Midbrain (tissue), 1 donor: ENCODE results near the gene C14orf39.
"Not testable (repeated sequence)": the region's sequence is repeated elsewhere in the genome, so short reads cannot be mapped to it uniquely, and the experiment has no call there.

ENCODE experiments used
- DNase-seq: peaks from one replicate; lab custom pipeline; 2025; lab: John Stamatoyannopoulos, UW

C14orf39 gene

DNA sequence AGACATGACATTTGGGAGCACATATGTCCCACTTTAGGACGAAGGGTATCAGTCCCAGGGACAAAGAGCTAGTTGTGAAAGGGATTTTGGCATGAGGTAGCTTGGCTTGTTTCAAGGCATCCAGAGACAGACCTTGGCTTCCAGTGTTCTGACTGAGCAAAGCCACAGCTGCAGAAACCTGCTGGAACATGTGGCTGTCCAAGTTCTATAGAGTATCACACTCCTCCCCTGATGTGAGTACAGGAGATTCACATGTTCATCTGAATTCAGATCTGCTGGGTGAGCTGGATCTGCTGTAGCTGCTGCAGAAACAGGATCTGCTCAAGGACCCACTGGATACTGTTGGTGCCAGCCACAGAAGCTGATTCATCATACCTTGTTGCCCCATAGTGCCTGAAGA, 10.1 kb upstream of the C14orf39 start:
- DNase-seq = no peak

DNA sequence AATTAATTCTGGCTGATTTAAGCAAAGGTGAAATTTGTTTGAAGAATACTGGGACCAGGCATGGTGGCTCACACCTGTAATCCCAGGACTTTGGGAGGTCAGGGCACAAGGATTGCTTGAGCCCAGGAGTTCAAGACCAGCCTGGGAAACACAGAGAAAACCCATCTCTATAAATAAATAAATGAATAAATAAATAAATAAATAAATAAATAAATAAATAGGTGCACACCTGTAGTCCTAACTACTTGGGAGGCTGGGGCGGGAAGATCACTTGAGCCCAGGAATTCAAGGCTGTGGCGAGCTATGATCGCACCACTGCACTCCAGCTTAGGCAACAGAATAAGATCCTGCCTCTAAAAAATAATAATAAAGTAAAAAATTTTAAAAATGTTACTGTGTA, 4.4 kb upstream of the C14orf39 start:
- no peak for DNase-seq

DNA sequence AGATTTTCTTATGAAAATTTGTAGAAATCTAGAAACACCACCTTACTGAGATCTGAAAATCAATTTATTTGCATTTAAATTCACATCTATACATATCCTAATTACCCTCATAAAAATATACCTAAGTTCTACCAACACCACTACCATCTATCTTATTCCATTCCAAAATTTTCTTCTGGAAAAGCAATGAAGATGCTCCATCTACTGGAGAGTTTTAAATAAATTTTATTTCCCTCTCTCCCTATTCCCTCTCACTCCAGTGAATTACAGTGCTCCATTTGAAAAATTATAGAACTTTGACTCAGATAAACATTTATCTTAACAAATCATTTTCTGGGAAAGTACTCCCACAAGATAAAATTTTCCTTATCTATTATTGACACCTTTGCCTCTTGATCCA, 2.3 kb upstream of the C14orf39 start:
- DNase-seq = no peak

DNA sequence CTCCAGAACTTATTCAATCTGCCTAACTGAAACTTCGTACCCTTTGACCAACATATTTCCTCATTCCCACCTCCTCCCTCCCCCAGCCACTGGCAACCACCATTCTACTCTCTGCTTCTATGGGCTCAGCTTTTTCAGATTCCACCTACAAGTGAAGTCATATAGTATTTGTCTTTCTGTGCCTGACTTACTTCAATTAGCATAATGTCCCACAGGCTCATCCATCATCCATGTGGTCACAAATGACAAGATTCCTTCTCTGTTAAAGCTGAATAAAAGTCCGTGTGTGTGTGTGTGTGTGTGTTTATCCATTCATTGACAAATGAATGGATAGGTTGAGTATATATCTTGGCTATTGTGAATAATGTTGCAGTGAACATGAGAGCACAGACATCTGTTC, 1.3 kb upstream of the C14orf39 start:
- no peak for DNase-seq

DNA sequence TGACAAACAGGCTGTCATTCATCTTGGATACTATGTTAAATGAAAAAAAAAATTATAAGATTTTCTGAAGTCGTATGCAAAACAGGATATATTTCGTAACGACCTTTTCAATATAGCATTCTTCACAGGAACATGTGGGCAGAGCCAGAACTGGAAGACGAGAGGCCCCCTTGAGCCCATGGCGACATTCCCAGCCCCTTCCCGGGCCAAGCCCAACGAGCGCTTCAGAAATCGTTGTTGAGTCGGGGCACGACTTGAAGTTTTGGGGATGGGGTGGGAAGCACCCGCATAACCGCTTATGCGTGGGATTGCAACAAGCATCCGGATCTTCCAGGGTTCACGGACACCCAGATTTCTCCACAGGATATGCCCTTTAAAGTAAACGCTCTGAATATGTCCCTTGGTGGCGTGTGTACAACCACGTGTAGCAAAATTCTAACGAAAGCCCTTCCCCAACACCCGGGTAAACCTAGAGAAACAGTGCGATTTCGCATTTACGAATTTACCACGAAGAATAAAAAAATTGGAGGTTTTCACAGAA, 736 bp downstream of the C14orf39 start:
- no peak for DNase-seq

DNA sequence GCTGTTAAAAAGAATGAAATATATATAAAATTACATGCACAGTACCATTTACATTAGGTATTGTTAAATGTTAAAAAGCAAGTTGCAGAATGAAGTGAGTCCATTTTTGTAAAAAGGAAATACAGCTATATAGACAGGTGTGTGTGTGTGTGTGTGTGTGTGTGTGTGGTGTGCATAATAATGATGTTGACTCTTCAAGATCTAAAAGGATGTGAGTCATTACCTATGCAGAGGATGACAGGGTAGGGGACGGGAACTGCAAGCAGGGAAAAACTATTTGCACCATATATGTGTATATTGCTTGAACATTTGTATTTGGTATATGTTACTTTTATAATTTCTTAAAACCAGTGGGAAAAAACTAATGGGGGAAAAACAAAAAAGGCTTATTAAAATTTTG, 3.1 kb downstream of the C14orf39 start:
- DNase-seq = no peak

DNA sequence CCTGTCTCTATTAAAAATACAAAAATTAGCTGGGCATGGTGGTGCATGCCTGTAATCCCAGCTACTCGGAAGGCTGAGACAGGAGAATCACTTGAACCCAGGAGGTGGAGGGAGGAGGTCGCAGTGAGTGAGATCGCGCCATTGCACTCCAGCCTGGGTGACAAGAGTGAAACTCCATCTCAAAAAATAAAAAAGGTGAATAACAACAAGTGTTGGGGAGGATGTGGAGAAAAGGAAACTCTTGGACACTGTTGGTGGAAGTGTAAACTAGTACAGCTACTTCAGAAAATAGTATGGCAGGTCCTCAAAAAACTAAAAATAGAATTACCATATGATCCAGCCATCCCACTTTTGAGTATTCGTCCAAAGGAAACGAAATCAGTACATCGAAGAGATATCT, 5.6 kb downstream of the C14orf39 start:
- not testable (repeated sequence) for DNase-seq

DNA sequence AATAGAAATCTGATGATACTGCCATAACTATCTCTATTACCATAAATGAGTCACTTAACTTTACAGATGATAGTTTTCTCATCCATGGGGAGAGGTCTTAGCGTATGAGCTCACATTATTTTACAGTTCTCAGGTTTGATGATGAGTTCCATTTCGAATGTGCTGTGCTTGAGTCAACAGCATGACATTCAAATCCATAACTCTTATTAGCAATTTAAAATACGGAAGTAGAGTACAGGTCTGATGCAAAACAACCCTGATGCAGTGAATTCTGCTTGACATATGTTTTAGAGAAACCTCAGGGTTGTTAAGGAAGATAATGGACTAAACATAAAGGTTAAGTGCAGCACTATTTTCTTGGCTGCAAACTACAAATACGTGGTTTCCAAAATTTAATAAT, 30.0 kb downstream of the C14orf39 start:
- no peak for DNase-seq

DNA sequence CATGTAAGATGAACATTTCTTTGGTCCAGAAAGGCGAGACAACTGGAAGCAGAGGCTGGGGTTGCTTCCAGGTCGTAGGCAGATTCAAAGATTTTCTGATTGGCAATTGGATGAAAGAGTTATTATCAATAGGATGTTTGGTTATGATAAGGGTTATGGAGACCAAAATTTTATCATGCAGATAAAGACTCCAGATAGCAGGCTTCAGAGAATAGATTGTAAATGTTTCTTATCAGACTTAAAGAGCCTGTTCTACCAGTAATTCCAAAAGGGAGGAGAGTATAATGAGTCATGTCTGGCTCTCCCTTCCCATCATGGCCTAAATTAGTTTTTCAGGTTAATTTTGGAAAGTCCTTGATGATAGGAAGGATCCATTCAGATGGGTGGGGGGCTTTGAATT, 55.6 kb downstream of the C14orf39 start:
- DNase-seq = no peak

DNA sequence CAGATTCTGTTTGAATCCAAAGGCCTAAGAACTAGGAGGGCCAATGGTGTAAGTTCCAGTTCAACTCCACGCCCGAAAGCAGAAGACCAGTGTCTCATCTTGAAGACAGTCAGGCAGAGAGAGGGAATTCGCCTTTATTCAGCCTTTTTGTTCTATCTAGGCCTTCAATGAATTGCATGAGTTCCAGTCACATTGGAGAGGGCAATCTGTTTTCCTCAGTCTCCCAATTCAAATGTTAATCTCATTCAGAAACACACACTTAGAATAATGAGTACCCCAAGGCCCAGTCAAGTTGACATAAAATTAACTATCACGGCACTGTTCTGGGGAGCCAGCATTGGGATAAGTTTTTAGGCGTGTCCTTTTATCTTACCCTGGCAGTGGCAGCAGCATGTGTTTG, 65.8 kb downstream of the C14orf39 start:
- no peak for DNase-seq

DNA sequence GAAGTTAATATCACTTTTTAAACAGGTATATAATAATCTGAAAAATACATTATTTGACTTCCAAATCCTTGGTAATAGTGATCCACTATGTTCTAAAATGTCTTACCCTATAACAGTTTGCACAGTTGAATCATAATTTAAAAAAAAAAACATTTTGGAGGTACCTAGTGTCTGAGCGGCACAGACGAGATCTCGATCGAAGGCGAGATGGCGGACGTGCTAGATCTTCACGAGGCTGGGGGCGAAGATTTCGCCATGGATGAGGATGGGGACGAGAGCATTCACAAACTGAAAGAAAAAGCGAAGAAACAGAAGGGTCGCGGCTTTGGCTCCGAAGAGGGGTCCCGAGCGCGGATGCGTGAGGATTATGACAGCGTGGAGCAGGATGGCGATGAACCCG, 88.3 kb downstream of the C14orf39 start:
- DNase-seq = not testable (repeated sequence)

DNA sequence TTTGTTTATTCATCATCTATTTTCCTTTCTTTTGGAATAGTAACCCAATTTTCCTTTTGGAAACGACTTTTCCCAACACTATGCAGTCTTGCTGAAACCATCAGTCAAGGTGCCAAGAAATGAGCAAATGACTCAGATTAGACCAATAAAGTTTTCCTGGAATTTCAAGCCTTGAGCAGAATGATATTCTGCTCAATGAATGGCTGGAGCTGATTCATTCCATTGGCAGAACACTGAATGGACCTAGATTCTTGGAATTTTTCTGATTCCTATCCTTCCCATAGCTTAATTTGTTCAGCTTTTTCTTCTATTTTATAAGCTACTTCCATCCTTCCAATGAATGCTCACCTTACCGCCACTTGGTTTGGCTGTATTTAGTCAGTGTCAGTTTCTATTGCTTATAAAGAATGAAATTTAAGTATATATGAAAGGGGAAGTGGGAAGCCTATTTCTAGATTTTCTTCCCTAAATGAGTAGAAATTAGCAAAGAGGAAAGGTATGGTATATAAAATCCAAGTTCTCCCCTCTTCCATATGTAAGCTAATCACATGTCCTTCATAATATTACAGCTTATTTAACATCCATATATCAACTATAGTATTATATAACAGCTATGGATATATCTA, 89.0 kb downstream of the C14orf39 start:
- no peak for DNase-seq
